Superior temporal gyrus (tissue), 1 donor: ENCODE measurements around the gene LPCAT1.

Experiments used
- DNase-seq: peaks from one replicate; pipeline ENCODE4 v3.0.0-alpha.2; 2016; ENCODE audit errors: extremely low spot score

The LPCAT1 gene

GRCh38 chr5:1497795-1498622, 25.8 kb downstream of the LPCAT1 start:
- DNase-seq: peak; percentile 52

- DNase-seq: no peak
Measured at GRCh38 chr5:1497242-1497777, 26.4 kb downstream of the LPCAT1 start.

GRCh38 chr5:1495525-1495897, 28.2 kb downstream of the LPCAT1 start:
- no peak for DNase-seq

- DNase-seq: no peak
Measured at GRCh38 chr5:1494780-1495524, 28.8 kb downstream of the LPCAT1 start.

GRCh38 chr5:1493941-1494340, 29.8 kb downstream of the LPCAT1 start:
- DNase-seq: no peak

- no peak for DNase-seq
Measured at GRCh38 chr5:1493413-1493812, 30.3 kb downstream of the LPCAT1 start.

GRCh38 chr5:1492757-1493156, 31.0 kb downstream of the LPCAT1 start:
- no peak for DNase-seq

- no peak for DNase-seq
Measured at GRCh38 chr5:1490376-1490775, 33.4 kb downstream of the LPCAT1 start.

GRCh38 chr5:1489754-1490153, 34.0 kb downstream of the LPCAT1 start:
- no peak for DNase-seq

- no peak for DNase-seq
Measured at GRCh38 chr5:1488882-1489680, 34.7 kb downstream of the LPCAT1 start.

- no peak for DNase-seq
Measured at GRCh38 chr5:1487079-1487764, 36.5 kb downstream of the LPCAT1 start.

- no peak for DNase-seq
Measured at GRCh38 chr5:1486271-1486670, 37.5 kb downstream of the LPCAT1 start.

- no peak for DNase-seq
Measured at GRCh38 chr5:1485579-1486118, 38.1 kb downstream of the LPCAT1 start.

- DNase-seq: no peak
Measured at GRCh38 chr5:1484730-1485578, 38.8 kb downstream of the LPCAT1 start.

GRCh38 chr5:1483856-1484729, 39.7 kb downstream of the LPCAT1 start:
- no peak for DNase-seq

GRCh38 chr5:1483064-1483463, 40.7 kb downstream of the LPCAT1 start:
- no peak for DNase-seq

- no peak for DNase-seq
Measured at GRCh38 chr5:1481959-1482331, 41.8 kb downstream of the LPCAT1 start.

- DNase-seq: no peak
Measured at GRCh38 chr5:1481266-1481958, 42.3 kb downstream of the LPCAT1 start.

GRCh38 chr5:1480806-1481205, 43.0 kb downstream of the LPCAT1 start:
- DNase-seq: no peak
